G401 (cell line): Measurements from ENCODE around the gene CCDC3. TPM values are rescaled to one million over a fixed set of nuclear protein-coding genes. Genes with fewer than 3 reads are reported as not detected.
"Not testable (repeated sequence)": the region's sequence is repeated elsewhere in the genome, so short reads cannot be mapped to it uniquely, and the experiment has no call there.

ENCODE experiments used
- DNase-seq: peaks from one replicate; pipeline ENCODE4 v3.0.0-alpha.2; 2015; ENCODE audit warnings: low spot score
- in situ Hi-C: cut with HindIII; loops from 2 replicates; pipeline ENCODE4 v1.10.0; 2016; ENCODE audit warnings: low sequenced_read_pairs, mixed read lengths
- total RNA-seq: library from RNA; depleted of rRNA; stranded (reverse); fragments of >200 nt; shearing (Covaris generic); gene quantifications from 2 replicates; pipeline ENCODE4 v1.2.3, GENCODE V29; 2014; rRNA removed

CCDC3 gene
- total RNA-seq, result not detected in 2 replicates

DNA sequence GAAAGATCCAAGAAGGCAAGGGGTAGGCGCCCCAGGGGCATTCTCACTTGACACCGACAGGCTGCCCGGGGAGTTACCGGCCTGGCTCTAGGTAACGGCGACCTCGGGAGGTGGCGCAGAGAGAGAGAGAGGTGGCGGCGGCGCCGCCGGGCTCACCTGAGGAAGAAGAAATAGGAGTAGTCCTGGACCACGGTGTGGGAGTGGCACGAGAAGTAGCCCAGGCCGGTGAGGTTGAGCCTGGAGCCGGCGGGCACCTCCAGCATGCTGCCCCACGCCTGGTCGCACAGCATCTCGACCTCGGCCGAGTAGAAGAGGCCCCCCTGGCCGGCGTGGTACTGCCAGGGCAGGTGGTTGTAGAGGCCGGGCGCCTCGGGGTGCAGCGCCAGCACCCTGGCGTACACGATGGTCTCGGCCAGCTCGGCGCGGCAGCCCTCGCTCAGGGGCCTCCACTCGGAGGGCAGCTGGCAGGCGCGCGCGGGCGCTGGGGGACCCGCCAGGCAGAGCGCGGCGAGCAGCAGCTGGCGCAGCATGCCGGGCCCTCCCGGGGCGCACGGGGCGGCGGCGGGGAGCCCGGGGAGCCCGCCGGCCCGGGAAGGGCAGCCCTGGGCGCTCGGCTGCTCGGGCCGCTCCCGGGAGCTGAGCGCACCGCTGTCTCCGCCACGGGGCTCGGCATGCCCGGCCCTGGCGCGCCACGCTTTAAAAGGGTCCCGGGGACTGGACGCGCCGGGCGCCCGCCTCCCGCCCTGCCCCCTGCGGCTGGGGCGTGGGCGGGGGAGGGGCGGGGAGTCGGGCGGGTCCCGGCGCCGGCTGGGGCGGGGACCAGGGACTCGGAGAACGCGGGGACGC is at the start of gene CCDC3:
CCDC3 (minus strand) TSS at position 673 of the 846 bp plus-strand sequence; CDS start at position 530, 143 bp downstream.
- in situ Hi-C loops, result no loop called here
- DNase-seq, result no peak

DNA sequence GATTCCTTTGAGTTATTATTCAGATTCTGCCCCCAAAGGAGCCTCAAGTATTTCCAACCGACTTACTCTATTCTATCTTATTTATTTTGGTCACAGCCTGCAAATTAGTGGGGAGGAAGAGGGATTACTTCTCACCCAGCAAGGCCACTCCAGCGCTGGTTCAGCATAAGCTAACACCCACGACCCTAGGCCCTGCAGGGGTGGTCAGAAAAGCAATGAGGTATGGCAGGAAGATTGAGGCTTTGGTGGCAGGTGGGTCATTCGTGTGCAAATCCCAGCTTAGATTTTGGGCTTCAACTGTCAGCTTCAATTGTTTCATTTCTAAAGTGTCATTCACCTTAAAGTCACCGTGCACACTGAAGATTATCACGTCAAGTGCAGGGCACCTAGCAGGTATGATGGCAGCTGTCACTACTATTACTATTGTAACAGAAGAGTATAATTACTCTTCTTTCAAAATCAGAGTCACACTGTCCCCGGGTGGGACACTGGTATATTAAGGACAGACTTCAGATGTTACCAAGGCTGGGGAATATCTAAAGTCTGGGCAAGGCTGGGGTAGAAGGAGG is 49.7 kb upstream of the CCDC3 start:
- DNase-seq, result no peak
- in situ Hi-C loops, result no loop called here

DNA sequence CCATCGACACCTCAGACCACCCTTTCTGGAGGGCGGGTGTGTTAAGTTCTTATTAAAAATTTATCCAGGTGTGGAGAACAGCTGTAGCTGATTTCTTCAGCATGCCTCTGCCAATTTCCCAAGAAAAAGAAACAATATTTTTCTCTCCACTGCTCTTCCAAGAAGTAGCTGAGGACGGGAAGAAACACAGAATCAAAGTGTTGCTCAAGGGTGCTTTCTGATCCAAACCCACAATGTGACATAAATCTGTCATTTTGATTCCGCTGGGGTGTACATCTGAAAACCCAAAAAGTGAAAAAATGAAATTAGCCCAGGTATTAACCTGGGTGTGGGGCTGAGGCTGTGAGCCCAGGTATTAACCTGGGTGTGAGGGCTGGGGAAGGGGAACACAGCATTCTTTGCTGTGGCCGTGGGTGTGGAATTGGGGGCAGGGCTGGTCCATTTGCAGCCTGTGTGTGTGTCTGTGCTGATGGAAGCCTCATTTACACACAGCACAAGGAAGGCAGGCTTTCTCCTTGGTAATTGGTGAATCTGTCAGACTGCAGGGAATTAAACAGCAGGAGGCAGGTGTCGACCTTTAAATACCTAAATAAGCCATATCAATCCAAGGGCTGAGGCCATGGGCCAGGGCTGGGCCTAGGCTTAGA is 48.4 kb upstream of the CCDC3 start:
- DNase-seq, result no peak
- in situ Hi-C loops, result no loop called here

DNA sequence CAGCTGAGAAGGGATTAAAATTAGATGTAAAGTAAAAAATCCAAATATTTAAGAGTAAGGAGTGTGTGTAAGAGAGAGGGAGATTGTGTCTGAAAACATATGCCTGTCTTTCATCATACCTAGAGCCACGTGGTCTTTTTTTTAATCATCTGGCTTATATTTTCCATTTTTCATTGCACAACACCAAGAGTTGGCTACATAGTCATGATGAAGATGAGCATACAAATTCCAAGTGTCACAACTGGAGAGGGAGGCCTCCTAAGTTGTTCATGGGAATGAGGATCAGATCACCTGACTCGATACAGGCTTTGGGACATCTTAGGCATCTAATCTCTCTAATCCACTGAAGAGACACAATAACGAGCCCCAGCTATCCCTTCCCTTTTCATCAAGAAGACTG is 47.2 kb upstream of the CCDC3 start:
- DNase-seq, result no peak
- in situ Hi-C loops, result no loop called here

DNA sequence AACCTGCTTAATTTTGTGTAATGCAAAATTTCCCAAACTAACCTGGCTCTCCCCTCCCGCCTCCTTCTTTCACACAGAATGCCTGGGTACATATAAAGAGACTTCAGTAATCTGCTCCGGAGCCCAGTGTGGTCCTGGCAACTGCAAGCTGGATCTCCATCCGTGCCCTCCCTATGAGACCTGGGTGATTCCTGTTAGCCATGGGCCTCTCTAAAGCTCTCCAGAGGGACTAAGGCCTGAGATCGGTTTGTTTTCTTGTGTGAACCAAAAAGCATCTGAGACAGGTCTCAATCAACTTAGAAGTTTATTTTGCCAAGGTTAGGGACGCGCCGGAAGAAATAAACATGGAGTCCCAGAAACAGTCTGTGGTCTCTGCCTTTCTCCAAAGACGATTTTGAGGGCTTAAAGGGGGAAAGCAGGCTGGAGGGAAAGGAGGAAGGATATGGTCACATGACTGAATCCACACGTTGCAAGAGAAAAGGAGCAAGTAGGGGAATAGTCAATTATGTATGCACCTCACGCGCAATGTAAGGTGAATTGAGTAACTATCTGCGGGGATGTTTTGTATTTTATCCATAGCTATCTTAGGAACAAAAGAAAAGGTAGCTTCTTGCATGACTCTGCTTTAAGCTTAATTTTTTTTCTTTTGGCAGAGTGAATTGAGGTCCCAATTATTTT is 46.2 kb upstream of the CCDC3 start:
- no peak for DNase-seq
- in situ Hi-C loops, result no loop called here

DNA sequence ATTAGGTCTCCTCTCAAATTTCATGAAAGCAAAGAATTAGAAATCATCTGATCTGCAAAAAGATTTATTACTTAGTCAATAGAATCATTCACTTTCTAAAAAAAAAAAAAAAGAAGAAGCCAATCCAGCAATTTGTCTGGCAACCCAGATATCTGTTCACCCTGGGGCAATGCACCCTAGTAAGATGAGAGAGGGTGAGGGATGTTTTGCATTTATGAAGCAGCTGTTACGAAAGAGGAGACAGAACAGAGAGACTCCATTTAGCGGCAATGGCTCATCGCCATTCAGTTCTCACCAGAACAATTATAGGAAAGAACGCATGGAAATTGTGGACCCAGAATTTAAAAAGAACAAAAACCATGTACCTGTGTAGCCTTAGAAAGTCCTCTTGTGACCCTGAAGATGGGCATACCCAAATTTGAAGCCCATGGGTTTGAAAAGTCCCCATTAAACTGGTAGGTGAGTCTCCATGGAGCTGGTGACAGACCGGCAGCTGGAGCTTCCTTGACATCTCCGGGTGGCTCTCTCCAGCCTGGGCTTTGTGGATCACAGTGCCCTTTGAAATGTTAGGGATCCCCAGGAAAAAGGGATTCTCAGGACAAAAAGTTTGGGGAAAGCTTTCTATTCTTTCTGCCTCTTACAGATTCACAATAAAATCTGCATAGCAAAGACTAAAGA is 45.5 kb upstream of the CCDC3 start:
- no peak for DNase-seq
- in situ Hi-C loops, result no loop called here

DNA sequence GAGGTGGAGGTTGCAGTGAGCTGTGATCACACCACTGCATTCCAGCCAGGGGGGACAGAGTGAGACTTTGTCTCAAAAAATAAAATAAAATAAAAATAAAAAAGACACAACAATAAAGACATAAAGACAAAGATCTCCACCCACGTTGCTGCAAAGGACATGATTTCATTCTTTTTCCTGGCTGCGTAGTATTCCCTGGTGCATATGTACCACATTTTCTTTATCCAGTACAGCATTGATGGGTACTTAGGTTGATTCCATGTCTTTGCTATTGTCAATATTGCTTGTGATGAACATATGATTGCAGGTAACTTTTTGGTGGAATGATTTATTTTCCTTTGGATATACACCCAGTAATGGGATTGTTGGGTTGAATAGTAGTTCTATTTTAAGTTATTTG is 42.0 kb upstream of the CCDC3 start:
- in situ Hi-C loops, result no loop called here
- no peak for DNase-seq

DNA sequence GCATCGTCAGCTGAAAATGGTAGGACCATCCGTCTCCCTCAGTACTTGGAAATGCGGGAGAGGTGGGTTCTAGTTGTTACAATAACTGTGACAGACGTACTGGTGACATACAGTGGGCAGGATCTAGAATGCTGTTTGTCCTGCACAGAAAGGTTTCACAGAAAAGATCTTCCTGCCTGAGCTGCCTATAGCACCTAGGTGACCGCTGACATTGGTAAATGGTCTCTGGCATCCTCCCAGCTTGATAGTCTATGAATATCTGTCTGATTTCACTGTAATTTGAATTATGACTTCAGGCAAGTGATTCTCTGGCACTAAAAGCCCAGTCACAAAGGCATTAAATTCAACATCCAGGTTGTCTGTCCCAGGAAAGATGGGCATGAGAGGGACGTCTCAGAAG is 38.2 kb upstream of the CCDC3 start:
- in situ Hi-C loops, result no loop called here
- no peak for DNase-seq

DNA sequence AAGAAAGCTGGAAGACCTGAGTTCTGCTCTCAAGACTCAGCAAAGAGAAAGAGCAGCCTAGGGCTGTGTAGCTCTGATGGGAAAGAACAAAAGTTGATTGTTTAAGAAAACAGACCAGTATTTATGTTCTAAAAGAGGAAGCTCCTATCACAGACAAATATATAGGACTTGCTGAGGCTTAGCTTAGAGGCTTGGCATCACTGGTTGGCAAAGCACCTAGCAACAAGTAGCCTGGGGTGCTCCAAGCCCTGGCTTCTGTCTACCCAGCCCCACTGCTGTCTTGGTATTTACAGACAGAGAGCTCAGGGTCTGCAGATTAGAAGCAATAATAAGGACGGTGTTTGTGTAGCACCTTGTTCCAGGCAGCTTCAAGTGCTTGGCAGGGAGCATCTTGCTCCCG is 36.9 kb upstream of the CCDC3 start:
- DNase-seq, result no peak
- in situ Hi-C loops, result no loop called here

DNA sequence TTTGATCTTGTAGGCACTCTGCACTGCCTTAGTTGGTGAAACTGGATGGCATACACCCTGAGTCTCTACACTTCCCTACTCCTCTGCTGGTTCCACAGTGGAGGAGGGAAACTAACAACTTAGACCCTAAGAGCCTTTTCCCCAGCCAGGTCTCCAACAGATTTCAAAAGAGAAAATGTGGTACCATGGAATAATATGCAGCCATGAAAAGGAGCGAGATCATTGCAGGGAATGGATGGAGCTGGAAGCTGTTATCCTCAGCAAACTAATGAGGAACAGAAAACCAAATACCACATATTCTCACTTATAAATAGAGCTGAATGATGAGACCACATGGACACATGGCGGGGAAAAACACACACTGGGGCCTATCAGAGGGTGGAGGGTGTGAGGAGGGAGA is 36.3 kb upstream of the CCDC3 start:
- in situ Hi-C loops, result no loop called here
- DNase-seq, result no peak

DNA sequence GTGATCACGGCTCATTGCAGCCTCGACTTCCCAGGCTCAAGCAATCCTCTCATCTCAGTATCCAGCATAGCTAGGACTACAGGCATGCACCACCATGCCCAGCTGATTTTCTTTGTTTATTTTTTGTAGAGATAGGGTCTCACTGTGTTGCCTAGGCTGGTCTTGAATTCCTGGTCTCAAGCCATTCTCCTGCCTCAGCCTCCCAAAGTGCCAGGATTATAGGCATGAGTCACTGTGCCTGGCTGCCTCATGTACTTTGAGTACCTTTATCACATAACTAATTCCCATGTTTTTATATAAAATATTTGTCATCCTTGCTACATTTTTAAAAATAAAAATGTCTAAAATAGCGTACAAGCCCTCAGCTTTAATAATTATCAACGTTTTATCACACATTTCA is 35.3 kb upstream of the CCDC3 start:
- DNase-seq, result no peak
- in situ Hi-C loops, result no loop called here

DNA sequence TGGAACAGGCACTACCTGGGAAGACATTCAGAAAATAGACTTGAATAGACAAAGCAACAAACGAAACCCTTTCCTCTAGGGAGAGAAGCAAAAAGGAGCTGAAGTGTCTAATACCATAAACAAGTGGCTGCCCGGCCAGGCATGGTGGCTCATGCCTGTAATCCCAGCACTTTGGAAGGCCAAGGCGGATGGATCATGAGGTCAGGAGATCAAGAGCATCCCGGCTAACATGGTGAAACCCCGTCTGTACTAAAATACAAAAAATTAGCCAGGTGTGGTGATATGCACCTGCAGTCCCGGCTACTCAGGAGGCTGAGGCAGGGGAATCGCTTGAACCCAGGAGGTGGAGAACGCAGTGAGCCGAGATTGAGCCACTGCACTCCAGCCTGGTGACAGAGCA is 34.2 kb upstream of the CCDC3 start:
- in situ Hi-C loops, DNase-seq: not testable (repeated sequence)

DNA sequence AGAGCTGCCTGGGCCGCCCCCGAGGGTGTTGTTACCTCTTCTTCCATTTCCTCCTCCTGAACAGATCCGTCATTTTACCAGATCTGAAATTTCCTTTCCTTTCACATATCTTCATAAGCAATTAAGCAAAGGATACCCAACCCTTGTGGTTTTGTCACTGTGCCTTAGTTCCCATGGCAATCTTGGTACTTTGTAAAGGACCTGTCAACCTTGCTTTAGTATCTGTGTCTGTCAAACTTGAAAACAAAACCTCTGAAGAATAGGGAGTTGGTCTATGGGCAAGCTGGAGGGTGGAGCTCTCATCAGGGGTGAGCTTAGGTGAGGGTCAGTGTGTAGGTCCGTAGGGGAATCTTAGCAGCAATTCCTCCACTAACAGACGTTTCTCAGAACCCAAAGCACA is 25.4 kb upstream of the CCDC3 start:
- DNase-seq, result no peak
- in situ Hi-C loops, result no loop called here

DNA sequence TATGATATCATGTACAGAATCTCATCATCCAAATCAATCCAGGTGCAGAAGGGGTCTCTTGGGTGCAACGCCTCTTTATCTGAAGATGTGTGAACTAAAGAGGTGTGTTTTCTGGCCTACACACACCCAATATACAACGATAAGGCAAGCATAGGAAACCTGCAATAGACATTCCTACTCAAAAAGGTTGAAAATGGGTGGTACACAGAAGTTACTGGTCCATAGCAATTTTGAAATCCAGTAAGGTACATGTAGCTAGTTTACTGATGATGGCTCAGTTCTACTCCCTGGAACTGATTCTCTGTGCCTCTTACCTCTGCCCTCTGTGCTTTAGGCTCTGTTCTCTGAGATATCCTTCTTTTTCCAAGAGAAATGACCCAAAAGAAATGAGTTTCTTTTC is 22.2 kb upstream of the CCDC3 start:
- in situ Hi-C loops, result no loop called here
- DNase-seq, result no peak

DNA sequence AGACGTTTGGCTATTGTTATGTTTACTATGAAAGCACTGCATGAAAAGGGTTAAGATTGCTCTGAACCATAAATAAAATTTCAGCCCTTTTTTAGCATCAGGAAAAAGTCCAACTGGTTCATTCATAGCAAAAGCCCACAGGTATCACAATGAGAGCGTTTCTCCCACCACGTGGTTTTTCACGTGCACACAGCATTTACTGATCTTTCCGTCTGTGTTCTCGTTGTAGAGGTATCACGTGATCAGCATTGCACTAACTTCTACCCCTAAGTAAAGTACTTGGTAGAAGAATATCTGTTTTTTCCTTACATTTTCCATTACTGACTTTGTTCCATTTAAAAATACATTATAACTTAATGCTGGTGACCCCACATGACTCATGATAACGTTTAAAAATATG is 17.8 kb upstream of the CCDC3 start:
- no peak for DNase-seq
- in situ Hi-C loops, result no loop called here

DNA sequence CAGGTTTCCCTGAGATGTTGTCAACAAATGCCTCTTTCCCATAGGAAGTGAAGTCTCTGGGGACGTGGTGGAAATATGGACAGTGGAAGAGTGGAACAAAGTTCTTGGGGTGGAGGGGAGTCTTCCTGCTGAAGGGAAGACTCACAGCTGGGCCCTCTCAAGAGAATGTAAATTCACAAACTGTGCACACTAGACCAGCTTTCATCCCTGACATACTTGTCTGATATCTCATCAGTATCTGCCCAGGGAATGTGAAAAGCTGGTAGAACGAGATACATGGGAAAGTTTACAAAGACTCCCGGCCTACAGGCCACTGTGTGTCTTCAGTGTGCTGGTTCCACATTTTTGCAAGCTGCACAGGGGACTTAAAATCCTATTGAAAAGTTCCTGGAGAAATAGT is 16.7 kb upstream of the CCDC3 start:
- in situ Hi-C loops, result no loop called here
- no peak for DNase-seq

DNA sequence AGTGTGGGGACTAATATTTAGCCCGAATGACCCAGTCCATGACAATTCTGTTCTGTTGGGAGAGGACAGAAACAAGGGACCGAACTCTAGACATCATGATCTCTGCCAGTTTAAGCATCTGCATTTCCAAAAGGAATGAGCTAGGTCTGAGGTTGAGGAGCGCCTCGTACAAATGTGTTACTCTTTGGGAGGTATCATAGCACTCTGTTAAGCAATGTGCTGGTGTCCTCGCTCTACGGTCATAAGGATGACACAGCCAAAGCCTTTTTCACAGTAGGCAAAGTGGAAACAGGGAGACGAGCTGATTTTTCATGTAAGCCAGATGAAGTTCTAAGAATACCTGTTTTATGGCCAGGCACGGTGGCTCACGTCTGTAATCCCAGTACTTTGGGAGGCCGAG is 15.4 kb upstream of the CCDC3 start:
- in situ Hi-C loops, result no loop called here
- no peak for DNase-seq

DNA sequence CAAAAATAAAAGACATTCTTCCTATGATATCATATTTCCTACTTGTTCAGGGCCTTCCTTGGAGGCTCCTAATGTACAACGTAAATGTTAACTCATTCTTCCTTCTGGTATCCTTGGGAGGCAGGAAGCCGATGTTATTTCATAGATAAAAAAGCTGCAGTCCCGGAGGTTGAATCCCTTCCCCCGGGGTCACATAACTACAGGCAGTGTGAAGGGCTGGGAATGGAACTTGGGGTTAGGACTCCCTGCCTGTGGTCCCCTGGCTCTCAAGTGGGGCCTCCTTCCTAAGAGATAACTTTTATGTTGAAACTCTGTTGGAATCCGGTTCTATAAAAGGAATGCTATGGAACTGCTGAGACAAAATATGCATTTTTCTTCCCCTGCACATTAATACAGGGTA is 14.9 kb upstream of the CCDC3 start:
- in situ Hi-C loops, result no loop called here
- DNase-seq, result no peak

DNA sequence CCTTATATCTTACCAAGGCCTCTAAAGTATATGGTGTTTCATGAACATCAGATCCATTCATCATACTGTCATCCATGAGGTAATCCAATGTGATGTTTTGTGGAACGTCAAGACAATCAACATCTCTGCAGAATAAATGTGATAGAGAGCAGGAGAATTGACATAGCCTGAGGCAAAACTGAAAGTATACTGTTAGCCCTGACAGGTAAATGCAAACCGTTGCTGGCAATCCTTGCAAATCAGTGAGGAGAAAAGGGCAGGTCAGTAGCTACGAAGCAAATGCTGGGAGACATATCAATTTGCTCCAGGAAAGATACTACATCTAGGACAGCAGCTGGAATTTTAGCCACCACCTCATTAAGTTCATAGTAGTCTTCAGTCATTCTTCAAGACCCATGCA is 4.5 kb upstream of the CCDC3 start:
- in situ Hi-C loops, result no loop called here
- DNase-seq, result no peak

DNA sequence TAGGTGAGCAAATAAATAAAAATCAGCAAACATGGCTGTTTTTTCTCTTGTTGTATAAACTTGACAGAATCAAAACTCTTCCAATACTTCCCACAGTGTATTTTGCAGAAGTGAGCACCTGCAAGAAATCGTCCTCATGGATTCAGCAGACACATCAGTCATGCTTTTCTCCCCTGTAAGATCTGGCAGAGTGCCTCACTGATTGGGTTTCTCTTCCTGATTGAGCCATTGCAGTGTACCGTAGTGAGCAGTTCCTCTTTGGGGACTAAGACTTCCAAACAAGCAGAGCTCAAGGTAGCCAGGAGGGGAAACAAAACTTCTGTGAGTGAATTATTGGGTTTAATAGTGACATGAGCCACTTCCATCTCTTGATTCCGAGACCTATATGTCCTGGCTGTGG is 2.2 kb upstream of the CCDC3 start:
- no peak for DNase-seq
- in situ Hi-C loops, result no loop called here
